H9 (cell line): Measurements from ENCODE around the gene DBH. TPM values are rescaled to one million over a fixed set of nuclear protein-coding genes. Genes with fewer than 3 reads are reported as not detected.

Source experiments
- DNase-seq: peaks from one replicate; pipeline ENCODE4 v3.0.0-alpha.2; 2017
- H2AFZ ChIP-seq: one replicate; pipeline ENCODE4 v1.6.1; 2013; ENCODE audit warnings: mild to moderate bottlenecking, low read length, control low read depth, moderate library complexity
- H2AK5ac ChIP-seq: 2 replicates; pipeline ENCODE4 v1.6.1; 2013; ENCODE audit warnings: low read length, control low read depth, mixed read lengths; ENCODE audit not compliant: insufficient read length
- H2BK120ac ChIP-seq: one replicate; pipeline ENCODE4 v1.6.1; 2013; ENCODE audit warnings: low read depth, mild to moderate bottlenecking, low read length, control low read depth, inconsistent platforms; ENCODE audit not compliant: poor library complexity, severe bottlenecking
- H2BK12ac ChIP-seq: 2 replicates; pipeline ENCODE4 v1.6.1; 2013; ENCODE audit warnings: low read length, control low read depth, mixed read lengths, low read depth; ENCODE audit not compliant: insufficient read length
- H2BK15ac ChIP-seq: 2 replicates; pipeline ENCODE4 v1.6.1; 2013; ENCODE audit warnings: low read depth, low read length, control low read depth
- H2BK20ac ChIP-seq: one replicate; pipeline ENCODE4 v1.6.1; 2013; ENCODE audit warnings: low read depth, mild to moderate bottlenecking, low read length, control low read depth, inconsistent platforms; ENCODE audit not compliant: poor library complexity, severe bottlenecking
- H2BK5ac ChIP-seq: 2 replicates; pipeline ENCODE4 v1.6.1; 2013; ENCODE audit warnings: low read length, control low read depth, mixed read lengths; ENCODE audit not compliant: insufficient read length
- H3K14ac ChIP-seq: 2 replicates; pipeline ENCODE4 v1.6.1; 2013; ENCODE audit warnings: low read length, control low read depth; ENCODE audit not compliant: insufficient read depth
- H3K18ac ChIP-seq: 2 replicates; pipeline ENCODE4 v1.6.1; 2013; ENCODE audit warnings: low read depth, mild to moderate bottlenecking, mixed read lengths, low read length, control low read depth; ENCODE audit not compliant: insufficient read length
- H3K23ac ChIP-seq: 2 replicates; pipeline ENCODE4 v1.6.1; 2013; ENCODE audit warnings: low read length, control low read depth, mixed read lengths, low read depth; ENCODE audit not compliant: insufficient read length
- H3K23me2 ChIP-seq: 2 replicates; pipeline ENCODE4 v1.6.1; 2013; ENCODE audit warnings: low read depth, mild to moderate bottlenecking, mixed read lengths, low read length, control low read depth; ENCODE audit not compliant: insufficient read length, poor library complexity, severe bottlenecking
- H3K27ac ChIP-seq: 2 replicates; pipeline ENCODE4 v1.5.1; 2013; ENCODE audit warnings: low read length, control low read depth, mixed read lengths, low read depth; ENCODE audit not compliant: insufficient read length
- H3K27me3 ChIP-seq: 2 replicates; pipeline ENCODE4 v1.6.1; 2013; ENCODE audit warnings: low read length, control low read depth, inconsistent platforms; ENCODE audit not compliant: insufficient read depth
- H3K4ac ChIP-seq: 2 replicates; pipeline ENCODE4 v1.6.1; 2013; ENCODE audit warnings: low read depth, mild to moderate bottlenecking, control low read depth, inconsistent platforms, low read length, moderate library complexity
- H3K4me1 ChIP-seq: 2 replicates; pipeline ENCODE4 v1.6.1; 2013; ENCODE audit warnings: low read length, control low read depth, inconsistent platforms; ENCODE audit not compliant: insufficient read depth
- H3K4me2 ChIP-seq: 2 replicates; pipeline ENCODE4 v1.6.1; 2013; ENCODE audit warnings: low read length, control low read depth, mixed read lengths; ENCODE audit not compliant: insufficient read length, insufficient read depth
- H3K56ac ChIP-seq: 2 replicates; pipeline ENCODE4 v1.6.1; 2013; ENCODE audit warnings: low read depth, mild to moderate bottlenecking, mixed read lengths, low read length, control low read depth; ENCODE audit not compliant: insufficient read length
- H3K79me1 ChIP-seq: 2 replicates; pipeline ENCODE4 v1.6.1; 2013; ENCODE audit warnings: low read depth, mild to moderate bottlenecking, moderate library complexity, low read length, control low read depth, inconsistent platforms; ENCODE audit not compliant: insufficient read depth, poor library complexity, severe bottlenecking
- H3K79me2 ChIP-seq: 2 replicates; pipeline ENCODE4 v1.6.1; 2013; ENCODE audit warnings: low read length, control low read depth, inconsistent platforms; ENCODE audit not compliant: insufficient read depth
- H3K9ac ChIP-seq: 2 replicates; pipeline ENCODE4 v1.6.1; 2013; ENCODE audit warnings: low read length, control low read depth, mixed read lengths; ENCODE audit not compliant: insufficient read length; ENCODE audit errors: extremely low read depth
- H3K9me3 ChIP-seq: one replicate; pipeline ENCODE4 v1.6.1; 2013; ENCODE audit warnings: low read depth, low read length, inconsistent platforms; ENCODE audit not compliant: control insufficient read depth
- H3T11ph ChIP-seq: one replicate; pipeline ENCODE4 v1.6.1; 2013; ENCODE audit warnings: mild to moderate bottlenecking, low read length, control low read depth, inconsistent platforms
- H4K20me1 ChIP-seq: one replicate; pipeline ENCODE4 v1.6.1; 2013; ENCODE audit not compliant: control insufficient read depth, insufficient read length, insufficient read depth
- H4K5ac ChIP-seq: 2 replicates; pipeline ENCODE4 v1.6.1; 2013; ENCODE audit warnings: low read depth, mild to moderate bottlenecking, mixed read lengths, low read length, control low read depth; ENCODE audit not compliant: insufficient read length
- H4K8ac ChIP-seq: replicated peaks from 2 replicates; pipeline ENCODE4 v1.6.1; 2013; ENCODE audit warnings: low read length, control low read depth, mixed read lengths, low read depth; ENCODE audit not compliant: insufficient read length
- H4K91ac ChIP-seq: 2 replicates; pipeline ENCODE4 v1.6.1; 2013; ENCODE audit warnings: low read depth, mild to moderate bottlenecking, moderate library complexity, mixed read lengths, low read length, control low read depth; ENCODE audit not compliant: insufficient read length
- H3K27ac Mint-ChIP-seq, 3 experiments: 2 replicates in 2 of 3; 3 replicates in 1 of 3; pipeline ENCODE4 v1.8.0; 2020 to 2021; ENCODE audit warnings: mixed read lengths in 3 of 3, mild to moderate bottlenecking in 1 of 3, moderate library complexity in 1 of 3
- H3K27me3 Mint-ChIP-seq: 2 replicates; pipeline ENCODE4 v1.8.0; 2021; ENCODE audit warnings: low read depth, mild to moderate bottlenecking, moderate library complexity, mixed read lengths
- H3K36me3 Mint-ChIP-seq, 3 experiments: 2 replicates in 2 of 3; 3 replicates in 1 of 3; pipeline ENCODE4 v1.8.0; 2020 to 2021; ENCODE audit warnings: low read depth in 3 of 3, mixed read lengths in 3 of 3; ENCODE audit not compliant: insufficient read depth in 1 of 3
- H3K4me1 Mint-ChIP-seq, 2 experiments: 2 replicates each; pipeline ENCODE4 v1.8.0; 2020; ENCODE audit warnings: mixed read lengths in 2 of 2
- H3K4me3 Mint-ChIP-seq, 2 experiments: 2 replicates in 1 of 2; 3 replicates in 1 of 2; pipeline ENCODE4 v1.8.0; 2020 to 2021; ENCODE audit warnings: mild to moderate bottlenecking in 2 of 2, mixed read lengths in 2 of 2, moderate library complexity in 1 of 2
- H3K9me3 Mint-ChIP-seq, 2 experiments: 2 replicates in 1 of 2; 3 replicates in 1 of 2; pipeline ENCODE4 v1.8.0; 2020; ENCODE audit warnings: mild to moderate bottlenecking in 2 of 2, mixed read lengths in 2 of 2, moderate library complexity in 1 of 2
- CTCF ChIP-seq: fragments of 200-600 bp; sonication (generic); conservative IDR thresholded peaks from 3 replicates; pipeline ENCODE4 v1.8.0; 2021; ENCODE audit warnings: antibody characterized with exemption, mild to moderate bottlenecking
- WGBS: extraction: QIAGEN DNeasy Blood & Tissue Kit; methylation state at CpG from one replicate; pipeline ENCODE4 v1.1.7; 2013; ENCODE audit warnings: missing lambda C conversion rate, low lambda C conversion rate, mixed read lengths; ENCODE audit not compliant: insufficient read length; ENCODE audit errors: extremely low coverage; 5-methylcytosine and 5-hydroxymethylcytosine counted together
- total RNA-seq: library from RNA; stranded (reverse); gene quantifications from 2 replicates; pipeline ENCODE4 v1.2.1, GENCODE V29; 2021

DBH gene
- total RNA-seq, 1 experiment from 2014 or later: not detected

GRCh38 chr9:133618726-133619125, 17.4 kb upstream of the DBH start:
- Mint-ChIP-seq H3K4me1 (peaks cover 0 to 9% of the 10 kb centered on the region in 2 experiments; a peak in 3 of 4 replicates), H3K9me3 (no peaks in the 10 kb centered on the region; a peak in 1 of 5 replicates), H3K27me3 (peaks cover 69% of the 10 kb centered on the region), H3K4me3 (no peak overlapping the region), H3K36me3 (no peaks in the 10 kb centered on the region), H3K27ac (no peak overlapping the region)
- H4K8ac ChIP-seq: no peak overlapping the region
- no CpG with 5 or more reads among the region's 10 CpGs for WGBS
- no peaks in the 10 kb centered on the region for H3K79me1 ChIP-seq
- no peak overlapping the region for H3K9ac ChIP-seq
- no peaks in the 10 kb centered on the region for H3K4me1 ChIP-seq
- H4K20me1 ChIP-seq: no peaks in the 10 kb centered on the region
- H3T11ph ChIP-seq: no peak overlapping the region
- no peak overlapping the region for H2BK120ac ChIP-seq
- no peak overlapping the region for H3K4ac ChIP-seq
- no peak overlapping the region for H3K4me2 ChIP-seq
- H3K56ac ChIP-seq: no peak overlapping the region
- no peak overlapping the region for H4K91ac ChIP-seq
- H2BK5ac ChIP-seq: no peak overlapping the region
- DNase-seq: no peak
- no peaks in the 10 kb centered on the region for H3K79me2 ChIP-seq
- H3K27ac ChIP-seq: no peak overlapping the region
- H2AK5ac ChIP-seq: no peak overlapping the region
- no peak overlapping the region for H2BK12ac ChIP-seq
- no peak overlapping the region for H2BK15ac ChIP-seq
- H3K9me3 ChIP-seq: no peaks in the 10 kb centered on the region
- no peak overlapping the region for H2AFZ ChIP-seq
- no peak overlapping the region for H3K14ac ChIP-seq
- no peak overlapping the region for H4K5ac ChIP-seq
- no peaks in the 10 kb centered on the region; the same call in 1 of the 2 replicates for H3K27me3 ChIP-seq
- TF ChIP-seq CTCF: no peak
- no peak overlapping the region for H2BK20ac ChIP-seq
- H3K23me2 ChIP-seq: no peaks in the 10 kb centered on the region
- H3K18ac ChIP-seq: no peak overlapping the region
- no peak overlapping the region for H3K23ac ChIP-seq
